ENCODE measurements around the gene CDC42EP2.
A peak's percentile ranks its signal among the peaks of the same experiment; 100 is the strongest.

Gene CDC42EP2

GRCh38 chr11:65362320-65362931 is 47.8 kb downstream of the CDC42EP2 start:
- no peak for DNase-seq

- no peak for DNase-seq
These were observed 48.3 kb downstream of the CDC42EP2 start for GRCh38 chr11:65362966-65363365.

GRCh38 chr11:65363770-65364169 is 49.1 kb downstream of the CDC42EP2 start:
- no peak for DNase-seq

- peak in 1 of 2 experiments; percentile 56 for DNase-seq
These were observed 51.7 kb downstream of the CDC42EP2 start for GRCh38 chr11:65366340-65366773.

- DNase-seq, result no peak
These were observed 56.0 kb downstream of the CDC42EP2 start for GRCh38 chr11:65370659-65371049.
